NCI-H2227 treated with DMSO at 0.1 percent for 48 hours (cell line): ENCODE data around the gene DLAT.
A peak's percentile ranks its signal among the peaks of the same experiment; 100 is the strongest.
"Not testable (repeated sequence)": the region's sequence is repeated elsewhere in the genome, so short reads cannot be mapped to it uniquely, and the experiment has no call there.

Source experiments
- DNase-seq: peaks from one replicate; lab custom pipeline; 2025; lab: John Stamatoyannopoulos, UW

The DLAT gene

GRCh38 chr11:112050721-112051120 is 25.5 kb downstream of the DLAT start:
- DNase-seq: no peak

DNA sequence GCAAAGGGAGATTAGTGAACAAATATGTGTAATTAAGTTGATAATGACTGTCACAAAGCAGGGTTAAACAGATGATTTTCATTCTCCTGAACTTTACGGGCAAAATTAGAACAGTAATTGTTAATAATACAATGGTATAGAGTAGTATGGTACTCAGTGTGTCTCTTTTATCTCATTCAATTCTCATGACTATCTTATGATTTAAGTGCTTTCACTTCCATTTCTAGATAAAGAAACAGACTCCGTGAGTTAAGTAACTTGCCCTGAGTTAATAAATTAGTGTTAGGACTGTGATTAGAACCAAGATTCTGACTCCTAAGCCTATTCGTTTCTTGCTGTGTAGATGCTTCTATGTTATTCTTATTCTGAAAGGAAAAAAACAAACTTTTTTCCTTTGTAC is 26.6 kb downstream of the DLAT start:
- DNase-seq: no peak

GRCh38 chr11:112057170-112057569 is 32.0 kb downstream of the DLAT start:
- DNase-seq: no peak

DNA sequence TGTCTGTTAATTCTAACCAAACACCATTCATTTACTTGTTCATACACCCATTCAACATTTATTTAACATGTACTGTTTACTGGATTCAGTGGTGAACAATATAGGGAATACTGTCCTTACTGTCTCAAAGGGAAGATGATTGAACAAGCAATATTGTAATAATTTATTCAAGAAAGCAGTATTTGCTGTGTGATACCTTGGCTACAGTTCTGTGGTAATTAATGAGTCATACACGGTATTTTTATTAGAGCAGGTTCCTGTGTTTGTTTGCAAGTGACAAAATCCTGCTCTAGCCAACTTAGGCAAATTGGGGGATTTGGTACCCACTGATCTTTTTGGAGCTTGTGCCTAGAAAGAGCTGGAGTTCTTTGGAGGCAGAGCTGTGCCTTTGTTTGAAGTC is 32.9 kb downstream of the DLAT start:
- DNase-seq: no peak

GRCh38 chr11:112062923-112063322 is 37.7 kb downstream of the DLAT start:
- DNase-seq: no peak

GRCh38 chr11:112073941-112074811 is 49.0 kb downstream of the DLAT start, which contains the start of the genes NKAPD1 and PIH1D2:
NKAPD1 (plus strand) TSS chr11:112074299; CDS start chr11:112075575, 1,276 bp downstream.
PIH1D2 (minus strand) TSS chr11:112074017; CDS start chr11:112073174, 843 bp downstream.
- peak; percentile 79 for DNase-seq

GRCh38 chr11:112082729-112083128 is 57.5 kb downstream of the DLAT start:
- DNase-seq: no peak

DNA sequence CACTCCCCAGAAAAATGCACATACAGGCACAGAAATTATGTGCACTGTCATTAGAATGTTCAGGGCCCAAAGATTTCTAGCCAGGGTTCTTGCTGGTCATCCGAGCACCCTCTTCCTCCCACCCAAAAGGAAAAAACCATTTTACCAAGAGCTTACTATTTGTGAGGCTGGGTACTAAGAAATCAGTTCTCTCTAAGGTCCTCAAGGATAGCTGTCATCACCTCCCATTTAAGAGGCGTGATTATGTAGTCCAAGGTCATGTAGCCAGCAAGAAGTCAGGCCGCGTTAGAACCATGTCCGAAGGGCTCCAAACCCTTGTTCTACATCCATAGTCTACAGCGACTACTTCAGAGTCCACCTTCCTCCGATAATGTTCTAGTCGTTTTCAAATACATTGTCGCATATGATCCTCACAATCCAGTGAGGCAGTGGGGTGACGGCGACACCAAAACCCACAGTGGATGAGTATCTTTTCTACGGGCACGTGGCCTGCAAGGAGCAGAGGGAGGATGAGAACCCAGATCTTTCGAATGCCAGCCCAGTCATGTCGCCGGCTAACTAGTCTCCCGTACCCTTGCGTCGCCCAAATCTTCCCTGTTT is 60.7 kb downstream of the DLAT start:
- DNase-seq: no peak

- DNase-seq: peak; percentile 96
Measured at GRCh38 chr11:112086422-112087191, 61.4 kb downstream of the DLAT start, which contains the start of the genes SDHD and TIMM8B. SDHD (plus strand) TSS chr11:112086873; CDS start chr11:112086908, 35 bp downstream. TIMM8B (minus strand) TSS chr11:112086756; CDS start chr11:112086723, 33 bp downstream.

GRCh38 chr11:112087212-112087611 is 62.0 kb downstream of the DLAT start:
- no peak for DNase-seq

- not testable (repeated sequence) for DNase-seq
Measured at GRCh38 chr11:112095302-112095701, 70.1 kb downstream of the DLAT start.

- DNase-seq: no peak
Measured at GRCh38 chr11:112096194-112096593, 71.0 kb downstream of the DLAT start.

DNA sequence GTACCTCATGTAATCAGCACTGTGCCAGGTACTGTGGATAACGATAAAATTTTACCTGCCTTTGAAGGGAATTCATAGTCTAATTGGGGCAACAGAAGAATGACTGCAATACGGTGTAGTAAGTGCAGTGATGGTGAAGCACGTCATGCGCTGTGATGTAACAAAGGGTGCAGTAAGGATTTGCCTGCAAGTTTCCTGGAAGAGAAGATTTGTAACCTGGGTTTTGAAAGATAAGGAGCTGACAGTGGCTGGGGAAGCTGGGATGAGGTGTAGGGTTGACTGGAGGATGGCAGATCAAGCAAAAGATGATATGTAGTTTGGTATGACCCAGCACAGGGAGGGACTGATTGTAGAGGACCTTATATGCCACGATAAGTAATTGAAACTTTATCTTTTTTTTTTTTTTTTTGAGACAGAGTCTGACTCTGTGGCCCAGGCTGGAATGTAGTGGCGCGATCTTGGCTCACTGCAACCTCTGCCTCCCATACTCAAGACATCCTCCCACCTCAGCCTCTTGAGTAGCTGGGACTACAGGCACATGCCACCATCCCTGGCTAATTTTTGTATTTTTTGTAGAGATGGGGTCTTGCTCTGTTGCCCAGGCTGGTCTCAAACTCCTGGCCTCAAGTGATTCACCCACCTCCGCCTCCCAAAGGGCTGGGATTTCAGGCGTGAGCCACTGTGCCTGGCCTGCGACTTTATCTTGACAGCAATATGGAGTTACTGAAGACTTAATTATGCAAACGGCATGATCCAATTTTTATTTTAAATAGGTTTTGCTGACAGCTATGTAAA is 72.7 kb downstream of the DLAT start:
- DNase-seq: no peak

DNA sequence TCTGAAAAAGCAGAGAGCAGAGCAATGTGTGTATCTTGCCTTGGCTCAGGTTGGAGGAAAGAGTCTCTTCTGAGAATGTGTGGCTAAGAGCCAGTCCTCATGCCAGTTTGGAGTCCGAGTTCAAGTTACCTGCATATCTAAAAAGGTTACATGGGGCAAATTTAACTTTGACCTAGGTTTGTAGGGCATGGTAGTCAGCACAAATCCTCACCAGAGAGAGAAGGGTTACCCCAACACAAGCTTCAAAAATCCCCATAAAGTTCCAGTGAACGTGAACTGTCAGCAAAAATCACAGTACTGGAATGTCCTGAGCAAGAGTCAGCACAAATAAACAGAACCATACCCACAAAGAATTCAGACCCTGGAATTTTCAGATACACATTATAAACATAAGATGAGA is 75.3 kb downstream of the DLAT start:
- no peak for DNase-seq

DNA sequence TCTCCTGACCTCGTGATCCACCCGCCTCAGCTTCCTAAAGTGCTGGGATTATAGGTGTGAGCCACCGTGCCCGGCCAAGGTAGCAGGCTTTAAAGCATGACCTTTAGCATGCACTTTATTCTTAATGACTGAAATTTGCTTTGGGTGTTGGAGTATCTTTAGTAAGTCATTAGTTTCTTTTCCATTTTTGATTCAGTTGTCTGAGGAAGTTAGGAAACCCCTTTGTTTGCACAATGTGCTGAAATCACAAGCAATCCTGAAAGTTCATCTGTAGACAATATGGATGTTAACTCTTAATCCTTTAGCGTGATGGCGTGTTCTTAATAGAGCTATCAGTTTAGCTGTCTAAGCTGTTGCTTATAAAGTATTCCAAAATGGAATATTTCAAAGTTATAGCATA is 78.2 kb downstream of the DLAT start:
- DNase-seq: no peak

GRCh38 chr11:112106070-112106469 is 80.9 kb downstream of the DLAT start:
- DNase-seq: no peak
